DOHH2 (cell line): ENCODE results near the gene LNX1.

Source experiments
- H3F3A ChIP-seq: fragments of 200-600 bp; sonication (generic), shearing (Covaris generic); 2 replicates; pipeline ENCODE4 v1.6.0; 2016; ENCODE audit warnings: antibody characterized with exemption, mild to moderate bottlenecking; ENCODE audit not compliant: control insufficient read depth, insufficient read depth
- H3K27ac ChIP-seq: fragments of 200-600 bp; sonication (generic); 2 replicates; pipeline ENCODE4 v1.5.1; 2014; ENCODE audit warnings: low read depth, mild to moderate bottlenecking, low read length, moderate library complexity
- H3K27me3 ChIP-seq: fragments of 200-600 bp; sonication (generic); 2 replicates; pipeline ENCODE4 v1.6.1; 2014; ENCODE audit warnings: mild to moderate bottlenecking, low read length, mixed read lengths; ENCODE audit not compliant: control insufficient read depth
- H3K36me3 ChIP-seq: fragments of 200-600 bp; sonication (generic); 2 replicates; pipeline ENCODE4 v1.6.1; 2014; ENCODE audit warnings: mild to moderate bottlenecking, low read length, moderate library complexity, mixed read lengths; ENCODE audit not compliant: control insufficient read depth
- H3K4me1 ChIP-seq: fragments of 200-600 bp; sonication (generic); 2 replicates; pipeline ENCODE4 v1.6.1; 2014; ENCODE audit warnings: mild to moderate bottlenecking, low read length, mixed read lengths; ENCODE audit not compliant: control insufficient read depth
- H3K4me2 ChIP-seq: fragments of 200-600 bp; sonication (generic); 2 replicates; pipeline ENCODE4 v1.6.0; 2014; ENCODE audit warnings: mild to moderate bottlenecking, low read length, moderate library complexity
- H3K4me3 ChIP-seq: fragments of 200-600 bp; sonication (generic); 2 replicates; pipeline ENCODE4 v1.5.1; 2014; ENCODE audit warnings: mild to moderate bottlenecking, low read length, mixed read lengths
- H3K79me2 ChIP-seq: fragments of 200-600 bp; sonication (generic); 2 replicates; pipeline ENCODE4 v1.6.1; 2014; ENCODE audit warnings: mild to moderate bottlenecking, low read length, mixed read lengths; ENCODE audit not compliant: control insufficient read depth
- H3K9me2 ChIP-seq: fragments of 200-600 bp; sonication (generic); replicated peaks from 2 replicates; pipeline ENCODE4 v1.6.1; 2014; ENCODE audit warnings: mild to moderate bottlenecking, low read length, mixed read lengths; ENCODE audit not compliant: control insufficient read depth
- H3K9me3 ChIP-seq: fragments of 200-600 bp; sonication (generic); 2 replicates; pipeline ENCODE4 v1.6.1; 2014; ENCODE audit warnings: antibody characterized with exemption, low read length, mixed read lengths; ENCODE audit not compliant: control insufficient read depth, insufficient read depth
- H4K20me1 ChIP-seq: fragments of 200-600 bp; sonication (generic); 2 replicates; pipeline ENCODE4 v1.6.0; 2014; ENCODE audit warnings: low read depth, mild to moderate bottlenecking, antibody characterized with exemption, low read length, moderate library complexity; ENCODE audit not compliant: control insufficient read depth, insufficient read depth
- CTCF ChIP-seq: fragments of 200-600 bp; sonication (generic); IDR thresholded peaks from one replicate; pipeline ENCODE4 v1.5.1; 2014; ENCODE audit warnings: antibody characterized with exemption, mild to moderate bottlenecking, low read depth, low read length; ENCODE audit not compliant: poor library complexity, severe bottlenecking
- EZH2phosphoT487 ChIP-seq: fragments of 200-600 bp; sonication (generic); IDR thresholded peaks from 2 replicates; pipeline ENCODE4 v1.6.1; 2017; ENCODE audit warnings: borderline replicate concordance, mild to moderate bottlenecking, antibody characterized with exemption, low read length, moderate library complexity, mixed read lengths

The LNX1 gene

GRCh38 chr4:53595204-53595603 is 3.9 kb upstream of the LNX1 start:
- H3K79me2 ChIP-seq: no peaks in the 10 kb centered on the region
- no peak overlapping the region for H3K4me2 ChIP-seq
- peaks cover 3% of the 10 kb centered on the region; the same call in 1 of the 2 replicates for H3K27me3 ChIP-seq
- H3K27ac ChIP-seq: no peak overlapping the region
- H3K4me3 ChIP-seq: no peak overlapping the region
- no peaks in the 10 kb centered on the region for H3K9me3 ChIP-seq
- no peaks in the 10 kb centered on the region for H3K36me3 ChIP-seq
- TF ChIP-seq EZH2phosphoT487: no peak
- no peak for TF ChIP-seq CTCF
- H3K9me2 ChIP-seq: no peaks in the 10 kb centered on the region
- H4K20me1 ChIP-seq: no peaks in the 10 kb centered on the region
- no peaks in the 10 kb centered on the region for H3K4me1 ChIP-seq
- H3F3A ChIP-seq: no peaks in the 10 kb centered on the region

DNA sequence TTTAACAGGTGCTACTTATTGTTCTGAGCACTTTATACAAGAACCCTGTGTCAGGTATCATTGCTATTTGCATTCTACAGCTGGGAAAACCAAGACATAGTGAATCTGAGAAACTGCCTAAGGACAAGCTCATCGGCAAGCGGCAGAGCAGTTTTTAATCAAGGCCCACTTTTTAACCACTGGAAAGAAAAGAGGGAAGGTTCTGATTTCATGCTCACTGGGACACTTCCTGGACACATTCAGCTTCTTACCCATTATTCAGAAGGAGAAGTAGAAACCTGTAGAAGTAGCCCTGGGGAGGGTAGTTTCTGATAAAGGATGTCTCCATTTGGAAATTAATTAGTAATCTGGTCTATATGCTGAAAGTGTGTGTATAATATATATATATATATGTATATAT is 2.5 kb upstream of the LNX1 start:
- Histone ChIP-seq H3K27me3 (peaks cover 10% of the 10 kb centered on the region; the same call in 1 of the 2 replicates), H3K36me3 (no peaks in the 10 kb centered on the region), H3K79me2 (no peaks in the 10 kb centered on the region), H3K4me2 (no peak overlapping the region), H3K9me3 (no peaks in the 10 kb centered on the region; the same call in 1 of the 2 replicates), H3K9me2 (no peaks in the 10 kb centered on the region), H3K4me1 (no peaks in the 10 kb centered on the region), H3K4me3 (no peak overlapping the region), H4K20me1 (no peaks in the 10 kb centered on the region), H3F3A (no peaks in the 10 kb centered on the region), H3K27ac (no peak overlapping the region)
- TF ChIP-seq EZH2phosphoT487 (no peak), CTCF (no peak)

DNA sequence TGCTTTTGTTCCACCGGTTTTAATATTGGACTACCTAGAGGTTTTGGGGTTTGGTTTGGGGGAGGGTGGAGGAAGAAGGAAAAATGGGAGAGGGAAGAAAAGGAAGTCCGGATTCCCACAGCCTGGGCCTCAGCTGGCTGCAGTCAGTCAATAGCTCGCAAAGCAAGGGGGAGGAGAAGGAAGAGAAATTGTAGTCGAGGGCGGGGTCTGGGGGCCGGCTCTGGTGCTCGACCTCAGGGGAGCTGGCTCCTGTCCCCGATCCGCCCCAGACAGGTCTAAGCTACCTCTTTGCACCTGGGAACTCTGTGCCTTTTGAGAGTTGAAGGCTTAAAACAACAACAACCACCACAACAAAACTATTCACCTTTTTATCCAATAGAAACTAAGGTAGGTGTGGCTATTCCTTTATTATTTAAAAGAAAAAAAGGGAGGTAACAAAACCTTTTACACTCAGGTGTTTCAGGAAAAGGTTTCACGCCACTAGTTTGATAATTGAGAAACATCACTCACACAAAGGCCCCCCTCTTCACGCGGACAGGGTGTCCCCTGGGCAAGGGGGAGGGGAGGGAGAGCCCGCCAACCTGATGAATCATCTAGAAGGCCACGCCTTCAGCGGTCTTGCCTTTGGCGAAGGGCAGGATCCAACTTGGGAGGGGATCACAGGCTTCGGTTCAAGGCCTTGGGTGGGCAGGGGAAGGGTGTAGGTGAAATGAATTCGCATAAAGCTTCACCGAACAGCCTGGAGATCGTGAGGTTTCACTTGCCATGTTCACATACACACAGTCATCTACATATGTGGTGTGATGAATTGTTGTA is 1.6 kb upstream of the LNX1 start:
- H3K27me3 ChIP-seq: peaks cover 10% of the 10 kb centered on the region; the same call in 1 of the 2 replicates
- H3K4me3 ChIP-seq: no peak overlapping the region
- H3K4me1 ChIP-seq: no peaks in the 10 kb centered on the region
- H3K9me2 ChIP-seq: no peaks in the 10 kb centered on the region
- no peaks in the 10 kb centered on the region; the same call in 1 of the 2 replicates for H3K9me3 ChIP-seq
- H4K20me1 ChIP-seq: no peaks in the 10 kb centered on the region
- H3K4me2 ChIP-seq: no peak overlapping the region
- H3F3A ChIP-seq: no peaks in the 10 kb centered on the region
- TF ChIP-seq CTCF (no peak), EZH2phosphoT487 (no peak)
- H3K36me3 ChIP-seq: no peaks in the 10 kb centered on the region
- no peak overlapping the region for H3K27ac ChIP-seq
- H3K79me2 ChIP-seq: no peaks in the 10 kb centered on the region
